Measurements from ENCODE around the gene LMNA. TPM values are rescaled to one million over a fixed set of nuclear protein-coding genes. Genes with fewer than 3 reads are reported as not detected.

Gene LMNA
- total and polyA plus RNA-seq, 10 of the 15 experiments (the other 5 are each of a cell fraction or from before 2014, with no cell fraction given) = 0.42 to 334 (median 81.1) TPM

- FAIRE-seq = no peak
- ATAC-seq = no peak
Measured at GRCh38 chr1:156091610-156092009, 22.9 kb upstream of the LMNA start.

More at GRCh38 chr1:156091610-156092009, 22.9 kb upstream of the LMNA start:
- H3K9me3 ChIP-seq (replicated peaks; ENCODE audit: control insufficient read depth, insufficient read depth, low read length) = no peaks in the 10 kb centered on the region
- no peak overlapping the region for H3K4me2 ChIP-seq (ENCODE audit: control insufficient read depth, insufficient read depth)
- intact Hi-C loops (cut with micrococcal nuclease; ENCODE audit: unreplicated experiment) (loop anchor here (10.0 kb wide), 1 partner anchor 193 kb away; the partner anchor contains the start of genes SMG5 and TMEM79), in situ Hi-C loops (cut with MboI) (loop anchor here (5.0 kb wide), 2 partner anchors 41 to 131 kb away; no protein-coding TSS in a partner anchor)
- H2AFZ ChIP-seq (ENCODE audit: control insufficient read depth, low read depth, low read length) = no peak overlapping the region
- H3K9ac ChIP-seq (ENCODE audit: control insufficient read depth, insufficient read depth, low read length) = no peak overlapping the region
- peaks cover 13% of the 10 kb centered on the region for H3K4me1 ChIP-seq (ENCODE audit: control insufficient read depth, insufficient read depth, low read length)
- no peak overlapping the region for H3K4me3 ChIP-seq
- H3K27ac ChIP-seq (ENCODE audit: control insufficient read depth, insufficient read depth) = no peak overlapping the region
- RAD21 ChIA-PET (ENCODE audit: unreplicated experiment) = interaction anchor here (0.6 to 22.4 kb wide), 7 partner anchors 30 to 227 kb away, joined by 3 to 695 read pairs (median 3); partner anchors contain the start of gene LMNA
- no TSS peak for BruUV-seq (replicated peaks)
- DNase-seq (ENCODE audit: low read depth, low spot score) = no peak
- SMC1A ChIA-PET (ENCODE audit: uncharacterized antibody, unreplicated experiment) = interaction anchor here (2.4 to 23.8 kb wide), 2 partner anchors 12 to 33 kb away, joined by 5 to 874 read pairs; partner anchors contain the start of gene LMNA
- H3K36me3 ChIP-seq (ENCODE audit: control insufficient read depth in 2 of 2, insufficient read depth in 2 of 2, low read length in 1 of 2) = no peaks in the 10 kb centered on the region
- CTCF ChIA-PET = interaction anchor here (0.7 to 21.5 kb wide), 19 partner anchors 8 to 294 kb away, joined by 3 to 1294 read pairs (median 4); partner anchors contain the start of gene LMNA
- no peaks in the 10 kb centered on the region for H4K20me1 ChIP-seq (ENCODE audit: control insufficient read depth, insufficient read depth)
- peaks cover 2% of the 10 kb centered on the region; the same call in 1 of the 2 replicates for H3K79me2 ChIP-seq (ENCODE audit: control insufficient read depth, insufficient read depth, low read length)
- TF ChIP-seq IKZF2 (IDR thresholded peaks at IDR 0.05) (no peak), SPI1 (IDR thresholded peaks at IDR 0.05; ENCODE audit: borderline replicate concordance, insufficient read depth, low read depth, low read length) (no peak), POU2F2 (IDR thresholded peaks at IDR 0.05; ENCODE audit: borderline replicate concordance, low read depth, low read length) (no peak), SREBF2 (IDR thresholded peaks at IDR 0.05; ENCODE audit: low read length) (no peak), SIN3A (IDR thresholded peaks at IDR 0.05; ENCODE audit: low read depth, low read length) (no peak), FOXK2 (IDR thresholded peaks at IDR 0.05) (no peak), RELB (IDR thresholded peaks at IDR 0.05; ENCODE audit: low read depth) (no peak), CREB1 (IDR thresholded peaks at IDR 0.05; ENCODE audit: low read depth) (no peak), HDAC6 (IDR thresholded peaks at IDR 0.05; ENCODE audit: unreplicated experiment) (no peak), USF1 (IDR thresholded peaks at IDR 0.05; ENCODE audit: borderline replicate concordance, extremely low read length, insufficient read depth, low read depth, low read length) (no peak), MTA3 (IDR thresholded peaks at IDR 0.05; ENCODE audit: borderline replicate concordance, low read length) (no peak), KAT2A (conservative IDR thresholded peaks at IDR 0.05; ENCODE audit: control insufficient read depth, low read depth, low read length) (no peak)
- TF ChIP-seq, protein P1, sequence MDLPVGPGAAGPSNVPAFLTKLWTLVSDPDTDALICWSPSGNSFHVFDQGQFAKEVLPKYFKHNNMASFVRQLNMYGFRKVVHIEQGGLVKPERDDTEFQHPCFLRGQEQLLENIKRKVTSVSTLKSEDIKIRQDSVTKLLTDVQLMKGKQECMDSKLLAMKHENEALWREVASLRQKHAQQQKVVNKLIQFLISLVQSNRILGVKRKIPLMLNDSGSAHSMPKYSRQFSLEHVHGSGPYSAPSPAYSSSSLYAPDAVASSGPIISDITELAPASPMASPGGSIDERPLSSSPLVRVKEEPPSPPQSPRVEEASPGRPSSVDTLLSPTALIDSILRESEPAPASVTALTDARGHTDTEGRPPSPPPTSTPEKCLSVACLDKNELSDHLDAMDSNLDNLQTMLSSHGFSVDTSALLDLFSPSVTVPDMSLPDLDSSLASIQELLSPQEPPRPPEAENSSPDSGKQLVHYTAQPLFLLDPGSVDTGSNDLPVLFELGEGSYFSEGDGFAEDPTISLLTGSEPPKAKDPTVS (IDR thresholded peaks at IDR 0.05; ENCODE audit: low read depth, low read length) = no peak
- no peaks in the 10 kb centered on the region for H3K27me3 ChIP-seq (replicated peaks in 1 of 2; ENCODE audit: control insufficient read depth in 2 of 2, insufficient read depth in 2 of 2, low read length in 1 of 2)
- 71% methylated on average over 2 of the region's 2 CpGs for WGBS (ENCODE audit: insufficient coverage, insufficient replicate concordance, low lambda C conversion rate, missing lambda C conversion rate)
- POLR2A ChIA-PET = interaction anchor here (1.2 to 2.2 kb wide), 2 partner anchors 32 to 37 kb away, joined by 4 to 9 read pairs; no protein-coding TSS in a partner anchor

Data from GM12878 (cell line).